K562 (cell line): Measurements from ENCODE around the gene GPC3. TPM values are rescaled to one million over a fixed set of nuclear protein-coding genes. Genes with fewer than 3 reads are reported as not detected.

Source experiments
- ATAC-seq: fragments of 200-7000 bp; cut with Tn5 transposase; 3 replicates; pipeline ENCODE4 v1.9.1; 2020; ENCODE audit warnings: moderate library complexity
- BruUV-seq: library from RNA; stranded (reverse); fragments of 400-500 nt; replicated peaks from 2 replicates; lab custom pipeline; 2021; lab: Mats Ljungman, UMichigan
- CTCF ChIA-PET: fragments of 300-600 bp; formaldehyde crosslinking; extraction: SDS; loops from one replicate; lab custom pipeline; 2021; ENCODE audit warnings: low intra/inter-chr PET ratio; lab: Yijun Ruan, JAX
- POLR2A ChIA-PET: fragments of 300-600, 350-650 bp; sonication (Branson Sonifier 250); formaldehyde crosslinking; extraction: SDS; loops from one replicate; lab custom pipeline; 2021; ENCODE audit warnings: antibody characterized with exemption, inconsistent platforms; lab: Yijun Ruan, JAX
- DNase-seq, 4 experiments: peaks; one replicate each; pipeline versions ENCODE4 v3.0.0 to v3.0.0-alpha.2; 2011 to 2018; ENCODE audit warnings: low spot score in 3 of 4, mixed read lengths in 3 of 4; ENCODE audit errors: extremely low read depth in 1 of 4
- FAIRE-seq: peaks from 2 replicates; lab custom pipeline; 2011; peaks lifted over from hg19 to GRCh38; lab: Jason Lieb, UNC
- H2AFZ ChIP-seq: 2 replicates; pipeline ENCODE4 v1.6.0; 2011; ENCODE audit warnings: low read depth, low read length, control low read depth, inconsistent platforms
- H3K27ac ChIP-seq: fragments of 200-600 bp; 3 replicates; pipeline ENCODE4 v1.8.0; 2011; ENCODE audit warnings: low read depth, mild to moderate bottlenecking, control low read depth, inconsistent platforms, low read length, moderate library complexity, mixed read lengths; ENCODE audit errors: extremely low read depth
- H3K27me3 ChIP-seq, 2 experiments: fragments of 300-600 bp in 1 of 2; 2 replicates in 1 of 2; 3 replicates in 1 of 2; pipeline versions ENCODE4 v1.6.0 to v1.8.0; 2011; ENCODE audit warnings: inconsistent platforms in 2 of 2, low read length in 2 of 2, mild to moderate bottlenecking in 1 of 2, mixed read lengths in 1 of 2, moderate library complexity in 1 of 2; ENCODE audit not compliant: control insufficient read depth in 2 of 2, insufficient read depth in 2 of 2
- H3K36me3 ChIP-seq: fragments of 300-600 bp; 3 replicates; pipeline ENCODE4 v1.8.0; 2011; ENCODE audit warnings: mild to moderate bottlenecking, low read length, inconsistent platforms; ENCODE audit not compliant: control insufficient read depth, insufficient read depth
- H3K4me1 ChIP-seq, 2 experiments: fragments of 200-600 bp in 1 of 2; replicated peaks in 1 of 2; 2 replicates in 1 of 2; 3 replicates in 1 of 2; pipeline versions ENCODE4 v1.5.1 to v1.8.0; 2011; ENCODE audit warnings: inconsistent platforms in 2 of 2, low read length in 2 of 2, mild to moderate bottlenecking in 1 of 2, mixed read lengths in 1 of 2, moderate library complexity in 1 of 2; ENCODE audit not compliant: control insufficient read depth in 2 of 2, insufficient read depth in 2 of 2
- H3K4me2 ChIP-seq: 2 replicates; pipeline ENCODE4 v1.6.1; 2011; ENCODE audit warnings: low read length, control low read depth, inconsistent platforms, mixed read lengths; ENCODE audit not compliant: insufficient read depth
- H3K4me3 ChIP-seq: fragments of 200-600 bp; sonication (generic), shearing (Covaris generic); 2 replicates; pipeline ENCODE4 v1.5.1; 2016; ENCODE audit warnings: control low read depth, inconsistent platforms
- H3K79me2 ChIP-seq: fragments of 200-600 bp; 3 replicates; pipeline ENCODE4 v1.8.0; 2011; ENCODE audit warnings: low read length, inconsistent platforms; ENCODE audit not compliant: control insufficient read depth, insufficient read depth
- H3K9ac ChIP-seq, 2 experiments: 2 replicates each; pipeline versions ENCODE4 v1.6.0 to v1.6.1; 2011; ENCODE audit warnings: low read depth in 2 of 2, low read length in 2 of 2, control low read depth in 1 of 2, inconsistent platforms in 1 of 2, mild to moderate bottlenecking in 1 of 2, mixed read lengths in 1 of 2; ENCODE audit not compliant: insufficient read depth in 1 of 2
- H3K9me1 ChIP-seq: one replicate; pipeline ENCODE4 v1.6.0; 2011; ENCODE audit warnings: inconsistent platforms, mild to moderate bottlenecking, low read length, moderate library complexity; ENCODE audit not compliant: control insufficient read depth, insufficient read depth
- H3K9me3 ChIP-seq: replicated peaks from 2 replicates; pipeline ENCODE4 v1.5.1; 2011; ENCODE audit warnings: low read depth, low read length, inconsistent platforms; ENCODE audit not compliant: control insufficient read depth, insufficient read depth
- H4K20me1 ChIP-seq: replicated peaks from 2 replicates; pipeline ENCODE4 v1.6.1; 2011; ENCODE audit warnings: low read length, inconsistent platforms, mixed read lengths; ENCODE audit not compliant: control insufficient read depth, insufficient read depth
- ARID3B ChIP-seq: fragments of 250-450 bp; sonication (Bioruptor Pico); IDR thresholded peaks from 2 replicates; pipeline ENCODE4 v1.4.0; 2020; ENCODE audit warnings: borderline replicate concordance
- MAFG ChIP-seq: fragments of 450-650 bp; conservative IDR thresholded peaks from 2 replicates; pipeline ENCODE4 v1.6.1; 2016; ENCODE audit warnings: missing genetic modification characterization, missing compliant biosample characterization
- NFIX ChIP-seq: fragments of 250-450 bp; sonication (Bioruptor Pico); IDR thresholded peaks from 2 replicates; pipeline ENCODE4 v1.4.0; 2020; ENCODE audit warnings: low read depth, mild to moderate bottlenecking, moderate library complexity
- RBM39 ChIP-seq: fragments of 200-400 bp; formaldehyde crosslinking; optimal IDR thresholded peaks from 2 replicates; pipeline ENCODE3; 2018; ENCODE audit warnings: low read depth, low read length
- THRB ChIP-seq: fragments of 450-650 bp; formaldehyde crosslinking; conservative IDR thresholded peaks from 2 replicates; pipeline ENCODE4 v1.4.0; 2022; ENCODE audit warnings: mild to moderate bottlenecking, missing genetic modification characterization
- ZHX1 ChIP-seq: fragments of 150-350 bp; conservative IDR thresholded peaks from 2 replicates; pipeline ENCODE4 v1.6.1; 2014; ENCODE audit warnings: low read length
- ZMIZ1 ChIP-seq, 2 experiments: fragments of 150-350 bp in 1 of 2; IDR thresholded peaks; 2 replicates each; pipeline ENCODE4 v1.6.1; 2012 to 2016; ENCODE audit warnings: low read depth in 2 of 2, low read length in 2 of 2, mild to moderate bottlenecking in 1 of 2, moderate library complexity in 1 of 2
- ZNF561 ChIP-seq: fragments of 450-650 bp; formaldehyde crosslinking; conservative IDR thresholded peaks from 2 replicates; pipeline ENCODE4 v1.4.0; 2020; ENCODE audit warnings: mild to moderate bottlenecking, moderate library complexity
- ZNF778 ChIP-seq: fragments of 450-650 bp; formaldehyde crosslinking; IDR thresholded peaks from 2 replicates; pipeline ENCODE4 v1.4.0; 2020; ENCODE audit warnings: mild to moderate bottlenecking, moderate library complexity
- WGBS: fragments of 100-300 bp; shearing (Covaris generic); methylation state at CpG from one replicate; pipeline ENCODE4 v1.1.6; 2016; ENCODE audit warnings: low coverage, mixed read lengths; ENCODE audit not compliant: insufficient coverage; ENCODE audit errors: missing lambda C conversion rate; 5-methylcytosine and 5-hydroxymethylcytosine counted together
- in situ Hi-C: fragments of 300-500 bp; cut with MboI; formaldehyde crosslinking; loops from 4 replicates; pipeline ENCODE4 v1.15.0; 2018; ENCODE audit warnings: inconsistent platforms, mixed read lengths
- intact Hi-C: fragments of 100-400 bp; cut with micrococcal nuclease; formaldehyde crosslinking; loops from 2 replicates; pipeline ENCODE4 v1.14.2; 2022
- polyA plus RNA-seq, 8 experiments: library from polyadenylated mRNA; depleted of rRNA in 4 of 8; stranded (reverse) in 5 of 8; unstranded in 3 of 8; fragments of >200 nt; fragmentation: Nextera tagmentation in 2 of 8; fragmentation: Illumina TruSeq in 1 of 8; extraction: Ambion mirVana in 2 of 8; extraction: Trizol in 1 of 8; gene quantifications; 2 replicates each; pipeline versions ENCODE4 v1.2.1 to v1.2.3, GENCODE V29; 2011 to 2014; ENCODE audit warnings: inconsistent platforms in 1 of 8, missing spikeins in 1 of 8
- total RNA-seq, 7 experiments: library from RNA; depleted of rRNA in 6 of 7; stranded (reverse); fragments of >200 nt in 6 of 7; fragmentation: Illumina TruSeq in 2 of 7; extraction: Trizol in 2 of 7; gene quantifications; 2 replicates each; pipeline versions ENCODE4 v1.2.1 to v1.2.3, GENCODE V29; 2011 to 2021; ENCODE audit warnings: low replicate concordance in 1 of 7

Gene GPC3
- total and polyA plus RNA-seq, 9 of the 15 experiments (the other 6 are each of a cell fraction or from before 2014, with no cell fraction given): 0.42 TPM; not detected in 8

- no peak for ATAC-seq
- Histone ChIP-seq H3K4me2 (no peak overlapping the region), H3K27ac (no peak overlapping the region), H3K27me3 (no peaks in the 10 kb centered on the region), H3K9ac (no peak overlapping the region), H3K9me1 (no peaks in the 10 kb centered on the region), H3K79me2 (no peaks in the 10 kb centered on the region), H3K4me1 (no peaks in the 10 kb centered on the region), H2AFZ (no peak overlapping the region), H4K20me1 (no peaks in the 10 kb centered on the region), H3K4me3 (no peak overlapping the region), H3K36me3 (no peaks in the 10 kb centered on the region), H3K9me3 (no peaks in the 10 kb centered on the region)
- ChIA-PET POLR2A (interaction anchor here (1.6 kb wide), 1 partner anchor 22 kb away, joined by 3 read pairs; no protein-coding TSS in a partner anchor), CTCF (no interaction called here)
- DNase-seq: no peak
- WGBS: 0% methylated on average over 14 of the region's 14 CpGs
- no peak for FAIRE-seq
- in situ Hi-C loops (no loop called here), intact Hi-C loops (no loop called here)
- BruUV-seq: no TSS peak
- TF ChIP-seq RBM39: no peak
- TF ChIP-seq THRB: no peak
- TF ChIP-seq ARID3B (CRISPR knock-in tag): no peak
- no peak for TF ChIP-seq ZNF561 (CRISPR knock-in tag)
- TF ChIP-seq NFIX: no peak
- TF ChIP-seq ZHX1: no peak
- no peak for TF ChIP-seq ZNF778
- TF ChIP-seq MAFG: no peak
- TF ChIP-seq ZMIZ1 (IDR thresholded peaks at IDR 0.05; ENCODE audit: low read depth in 2 of 2, low read length in 2 of 2): no peak
Observed at GRCh38 chrX:134000260-134001245, 15.2 kb upstream of the GPC3 start.
